BJ (cell line): Measurements from ENCODE around the gene MED16. TPM values are rescaled to one million over a fixed set of nuclear protein-coding genes. Genes with fewer than 3 reads are reported as not detected.
"Not testable (repeated sequence)": the region's sequence is repeated elsewhere in the genome, so short reads cannot be mapped to it uniquely, and the experiment has no call there.

Experiments
- CTCF ChIA-PET: fragments of 350-600 bp; formaldehyde crosslinking; extraction: SDS; loops from one replicate; lab custom pipeline; 2021; ENCODE audit warnings: antibody characterized with exemption, inconsistent platforms; lab: Yijun Ruan, JAX
- POLR2A ChIA-PET: fragments of 300-600 bp; sonication (Branson Sonifier 250); formaldehyde crosslinking; extraction: SDS; loops from one replicate; lab custom pipeline; 2021; ENCODE audit warnings: antibody characterized with exemption; lab: Charles Lee
- DNase-seq: peaks from one replicate; pipeline ENCODE4 v3.0.0-alpha.2; 2011; ENCODE audit warnings: low read depth
- H3K27me3 ChIP-seq: 2 replicates; pipeline ENCODE4 v1.6.0; 2011; ENCODE audit warnings: low read length; ENCODE audit not compliant: control insufficient read depth, insufficient read depth
- H3K36me3 ChIP-seq: 2 replicates; pipeline ENCODE4 v1.5.1; 2011; ENCODE audit warnings: low read length; ENCODE audit not compliant: control insufficient read depth, insufficient read depth
- H3K4me3 ChIP-seq: 2 replicates; pipeline ENCODE4 v1.5.1; 2011; ENCODE audit warnings: low read depth, mild to moderate bottlenecking, control low read depth, low read length
- CTCF ChIP-seq: IDR thresholded peaks from 2 replicates; pipeline ENCODE4 v1.5.1; 2011; ENCODE audit warnings: low read depth, mild to moderate bottlenecking, control low read depth, inconsistent platforms, low read length, moderate library complexity; ENCODE audit not compliant: insufficient read depth
- polyA plus RNA-seq: library from polyadenylated mRNA; depleted of rRNA; stranded (reverse); fragments of >200 nt; gene quantifications from 2 replicates; pipeline ENCODE4 v1.2.3, GENCODE V29; 2011

MED16 gene
- polyA plus RNA-seq, 1 experiment, result 39.8 TPM

- ChIA-PET POLR2A (no interaction called here), CTCF (no interaction called here)
- no peak for TF ChIP-seq CTCF
- DNase-seq, result no peak
- Histone ChIP-seq H3K4me3 (no peak overlapping the region), H3K36me3 (peaks cover 48% of the 10 kb centered on the region), H3K27me3 (no peaks in the 10 kb centered on the region)
Observed at GRCh38 chr19:881385-882071, 11.5 kb downstream of the MED16 start.

GRCh38 chr19:879711-880438 lies 13.1 kb downstream of the MED16 start:
- DNase-seq, result no peak
- no peak for TF ChIP-seq CTCF
- H3K36me3 ChIP-seq, result peaks cover 39% of the 10 kb centered on the region
- ChIA-PET POLR2A (no interaction called here), CTCF (interaction anchor here (0.6 to 1.4 kb wide), 3 partner anchors 15 to 109 kb away, joined by 4 to 6 read pairs (median 4); partner anchors contain the start of gene KISS1R)
- no peak overlapping the region for H3K4me3 ChIP-seq
- H3K27me3 ChIP-seq, result no peaks in the 10 kb centered on the region

- peaks cover 33% of the 10 kb centered on the region for H3K36me3 ChIP-seq
- H3K27me3 ChIP-seq, POLR2A ChIA-PET, DNase-seq, H3K4me3 ChIP-seq: not testable (repeated sequence)
- CTCF ChIA-PET, result interaction anchor here (0.6 to 1.5 kb wide), 6 partner anchors 14 to 108 kb away, joined by 3 to 6 read pairs (median 4); partner anchors contain the start of genes KISS1R, MED16 and RNU6-9
Observed at GRCh38 chr19:878751-879561, 14.0 kb downstream of the MED16 start.

- POLR2A ChIA-PET, DNase-seq, H3K4me3 ChIP-seq, H3K27me3 ChIP-seq: not testable (repeated sequence)
- H3K36me3 ChIP-seq, result peaks cover 30% of the 10 kb centered on the region
- CTCF ChIA-PET, result interaction anchor here (1.5 kb wide), 1 partner anchor 14 kb away, joined by 5 read pairs; no protein-coding TSS in a partner anchor
Observed at GRCh38 chr19:877992-878660, 14.9 kb downstream of the MED16 start.

GRCh38 chr19:876780-877314 lies 16.1 kb downstream of the MED16 start:
- CTCF ChIA-PET, result no interaction called here
- Histone ChIP-seq H3K4me3 (no peak overlapping the region), H3K27me3 (no peaks in the 10 kb centered on the region), H3K36me3 (peaks cover 26% of the 10 kb centered on the region)
- POLR2A ChIA-PET, result no interaction called here
- no peak for DNase-seq
- TF ChIP-seq CTCF, result no peak
